Measurements from ENCODE around the gene MKLN1.

DNA sequence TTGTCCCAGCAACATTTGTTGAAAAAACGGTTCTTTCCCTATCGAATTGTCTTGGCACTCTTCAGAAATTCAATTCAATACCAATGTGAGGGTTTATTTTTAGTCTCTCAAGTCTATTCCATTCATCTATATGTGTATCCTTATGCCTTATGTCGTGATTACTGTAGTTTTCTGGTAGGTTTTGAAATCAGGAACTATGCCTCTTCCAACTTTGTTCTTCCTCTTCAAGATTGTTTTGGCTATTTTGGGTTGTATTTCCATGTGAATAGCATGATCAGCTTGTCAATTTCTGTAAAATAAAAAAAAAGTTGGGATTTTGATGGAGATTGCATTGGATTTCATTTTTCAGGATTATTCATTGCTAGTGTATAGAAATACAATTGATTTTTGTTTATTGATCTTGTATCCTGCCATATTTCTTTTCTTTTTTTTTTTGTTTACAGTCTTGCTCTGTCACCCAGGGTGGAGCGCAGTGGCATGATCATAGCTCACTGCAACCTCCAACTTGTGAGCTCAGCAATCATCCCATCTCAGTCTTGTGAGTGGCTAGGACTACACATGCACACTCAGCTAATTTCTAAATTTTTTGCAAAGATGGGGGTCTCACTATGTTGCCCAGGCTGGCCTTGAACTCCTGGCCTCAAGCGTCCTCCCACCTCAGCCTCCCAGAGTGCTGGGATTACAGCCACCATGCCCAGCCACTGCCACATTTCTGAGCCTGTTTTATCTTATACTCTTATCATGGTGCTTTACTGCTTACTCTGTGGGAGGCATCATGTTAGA, 46.2 kb upstream of the MKLN1 start:
- TF ChIP-seq BACH2 (CRISPR knock-in tag; IDR thresholded peaks at IDR 0.05; ENCODE audit: borderline replicate concordance): no peak
- TF ChIP-seq ZC3H10 (CRISPR knock-in tag; IDR thresholded peaks at IDR 0.05): no peak
- TF ChIP-seq OSR1 (CRISPR knock-in tag; IDR thresholded peaks at IDR 0.05): no peak
- TF ChIP-seq ZFP30 (CRISPR knock-in tag; IDR thresholded peaks at IDR 0.05): no peak
- TF ChIP-seq, protein P1, sequence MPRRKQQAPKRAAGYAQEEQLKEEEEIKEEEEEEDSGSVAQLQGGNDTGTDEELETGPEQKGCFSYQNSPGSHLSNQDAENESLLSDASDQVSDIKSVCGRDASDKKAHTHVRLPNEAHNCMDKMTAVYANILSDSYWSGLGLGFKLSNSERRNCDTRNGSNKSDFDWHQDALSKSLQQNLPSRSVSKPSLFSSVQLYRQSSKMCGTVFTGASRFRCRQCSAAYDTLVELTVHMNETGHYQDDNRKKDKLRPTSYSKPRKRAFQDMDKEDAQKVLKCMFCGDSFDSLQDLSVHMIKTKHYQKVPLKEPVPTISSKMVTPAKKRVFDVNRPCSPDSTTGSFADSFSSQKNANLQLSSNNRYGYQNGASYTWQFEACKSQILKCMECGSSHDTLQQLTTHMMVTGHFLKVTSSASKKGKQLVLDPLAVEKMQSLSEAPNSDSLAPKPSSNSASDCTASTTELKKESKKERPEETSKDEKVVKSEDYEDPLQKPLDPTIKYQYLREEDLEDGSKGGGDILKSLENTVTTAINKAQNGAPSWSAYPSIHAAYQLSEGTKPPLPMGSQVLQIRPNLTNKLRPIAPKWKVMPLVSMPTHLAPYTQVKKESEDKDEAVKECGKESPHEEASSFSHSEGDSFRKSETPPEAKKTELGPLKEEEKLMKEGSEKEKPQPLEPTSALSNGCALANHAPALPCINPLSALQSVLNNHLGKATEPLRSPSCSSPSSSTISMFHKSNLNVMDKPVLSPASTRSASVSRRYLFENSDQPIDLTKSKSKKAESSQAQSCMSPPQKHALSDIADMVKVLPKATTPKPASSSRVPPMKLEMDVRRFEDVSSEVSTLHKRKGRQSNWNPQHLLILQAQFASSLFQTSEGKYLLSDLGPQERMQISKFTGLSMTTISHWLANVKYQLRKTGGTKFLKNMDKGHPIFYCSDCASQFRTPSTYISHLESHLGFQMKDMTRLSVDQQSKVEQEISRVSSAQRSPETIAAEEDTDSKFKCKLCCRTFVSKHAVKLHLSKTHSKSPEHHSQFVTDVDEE (CRISPR knock-in tag; IDR thresholded peaks at IDR 0.05): no peak
- TF ChIP-seq ARNTL (CRISPR knock-in tag; IDR thresholded peaks at IDR 0.05; ENCODE audit: borderline replicate concordance, low read depth): no peak

Measured in SK-N-SH treated with all-trans-retinoic acid at 6 μM for 48 hours (cell line).